AG10803 (cell line): Measurements from ENCODE around the gene LRP4.

Experiments
- DNase-seq: peaks from one replicate; pipeline ENCODE4 v3.0.0; 2010; ENCODE audit warnings: low read depth
- H3K4me3 ChIP-seq: 2 replicates; pipeline ENCODE4 v1.5.1; 2011; ENCODE audit warnings: mild to moderate bottlenecking, low read length, control low read depth
- CTCF ChIP-seq: conservative IDR thresholded peaks from 2 replicates; pipeline ENCODE4 v1.5.1; 2011; ENCODE audit warnings: mild to moderate bottlenecking, low read length, control low read depth, inconsistent platforms

Gene LRP4

DNA sequence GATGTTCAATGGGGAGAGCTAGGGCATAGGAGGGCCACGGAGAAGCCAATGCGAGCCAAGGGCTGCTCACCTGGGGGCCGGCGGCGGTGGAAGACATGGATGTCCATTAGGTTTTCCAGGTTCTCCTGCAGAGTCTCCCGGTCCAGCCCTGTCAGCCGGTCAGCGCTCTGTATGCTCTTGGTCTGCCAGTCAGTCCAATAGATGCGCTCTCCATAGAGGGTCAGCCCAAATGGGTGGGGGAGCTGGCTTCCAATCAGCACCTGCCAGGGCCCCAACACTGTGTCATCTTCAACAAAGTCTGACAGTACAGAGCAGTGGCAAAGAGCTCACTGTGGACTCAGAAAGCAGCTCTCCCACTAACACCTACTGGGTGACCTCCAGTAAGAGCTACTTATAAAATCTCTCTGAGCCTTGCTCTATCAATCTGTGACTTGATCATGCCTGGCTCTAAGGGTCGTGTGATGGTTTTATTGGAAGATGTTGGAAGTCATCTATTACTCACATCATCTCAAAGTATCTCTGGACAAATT is 39.2 kb downstream of the LRP4 start:
- DNase-seq = no peak
- TF ChIP-seq CTCF = no peak
- H3K4me3 ChIP-seq = no peak overlapping the region

GRCh38 chr11:46877580-46877979 is 40.8 kb downstream of the LRP4 start:
- no peak for TF ChIP-seq CTCF
- H3K4me3 ChIP-seq = no peak overlapping the region
- no peak for DNase-seq

DNA sequence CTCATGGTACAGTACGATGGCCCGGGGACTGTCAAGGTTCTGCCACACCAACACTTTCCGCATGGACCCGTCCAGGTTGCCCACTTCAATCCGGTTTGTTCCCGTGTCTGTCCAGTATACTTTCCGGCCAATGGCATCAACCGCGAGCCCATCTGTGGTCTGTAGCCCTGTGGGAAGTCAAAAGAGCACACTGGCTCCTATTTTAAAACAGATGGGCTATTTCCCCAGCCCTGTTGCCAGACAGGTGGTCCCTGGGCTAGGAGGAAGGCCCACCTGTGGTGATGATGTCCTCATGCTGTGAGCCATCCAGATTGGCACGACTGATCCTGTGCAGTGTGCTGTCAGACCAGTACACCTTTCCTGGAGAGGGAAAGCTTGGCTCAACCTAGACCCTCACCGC is 41.9 kb downstream of the LRP4 start:
- H3K4me3 ChIP-seq = no peak overlapping the region
- DNase-seq = no peak
- TF ChIP-seq CTCF = no peak

- no peak overlapping the region for H3K4me3 ChIP-seq
- TF ChIP-seq CTCF = no peak
- DNase-seq = no peak
These were observed 43.8 kb downstream of the LRP4 start for GRCh38 chr11:46874586-46874985.

DNA sequence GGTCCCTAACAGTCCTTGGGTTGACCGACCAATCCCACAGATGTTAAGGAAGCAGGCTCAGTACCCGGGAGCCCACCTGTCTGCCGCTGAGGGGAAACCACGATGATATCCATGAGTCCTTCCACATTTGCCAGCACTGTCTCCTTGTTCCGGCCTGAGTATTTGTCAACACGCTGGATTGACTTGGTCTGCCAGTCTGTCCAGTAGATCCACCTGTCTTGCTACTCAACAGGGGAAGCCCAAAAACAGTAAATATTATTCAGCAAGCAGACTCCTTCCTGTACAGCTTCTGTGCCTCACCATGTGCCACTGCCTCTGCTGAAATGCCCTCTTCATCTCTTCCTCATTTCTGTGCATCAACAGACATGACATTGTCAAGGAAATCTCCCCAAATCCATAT is 49.4 kb downstream of the LRP4 start:
- TF ChIP-seq CTCF = no peak
- no peak for DNase-seq
- no peak overlapping the region for H3K4me3 ChIP-seq

GRCh38 chr11:46865340-46865739 is 53.0 kb downstream of the LRP4 start:
- peak; percentile 67 for DNase-seq
- no peak for TF ChIP-seq CTCF
- H3K4me3 ChIP-seq = no peak overlapping the region

GRCh38 chr11:46860218-46860617 is 58.1 kb downstream of the LRP4 start:
- H3K4me3 ChIP-seq = no peak overlapping the region
- no peak for TF ChIP-seq CTCF
- no peak for DNase-seq
